ENCODE data around the gene C1QL1.
"Not testable (repeated sequence)": the region's sequence is repeated elsewhere in the genome, so short reads cannot be mapped to it uniquely, and the experiment has no call there.

Gene C1QL1

DNA sequence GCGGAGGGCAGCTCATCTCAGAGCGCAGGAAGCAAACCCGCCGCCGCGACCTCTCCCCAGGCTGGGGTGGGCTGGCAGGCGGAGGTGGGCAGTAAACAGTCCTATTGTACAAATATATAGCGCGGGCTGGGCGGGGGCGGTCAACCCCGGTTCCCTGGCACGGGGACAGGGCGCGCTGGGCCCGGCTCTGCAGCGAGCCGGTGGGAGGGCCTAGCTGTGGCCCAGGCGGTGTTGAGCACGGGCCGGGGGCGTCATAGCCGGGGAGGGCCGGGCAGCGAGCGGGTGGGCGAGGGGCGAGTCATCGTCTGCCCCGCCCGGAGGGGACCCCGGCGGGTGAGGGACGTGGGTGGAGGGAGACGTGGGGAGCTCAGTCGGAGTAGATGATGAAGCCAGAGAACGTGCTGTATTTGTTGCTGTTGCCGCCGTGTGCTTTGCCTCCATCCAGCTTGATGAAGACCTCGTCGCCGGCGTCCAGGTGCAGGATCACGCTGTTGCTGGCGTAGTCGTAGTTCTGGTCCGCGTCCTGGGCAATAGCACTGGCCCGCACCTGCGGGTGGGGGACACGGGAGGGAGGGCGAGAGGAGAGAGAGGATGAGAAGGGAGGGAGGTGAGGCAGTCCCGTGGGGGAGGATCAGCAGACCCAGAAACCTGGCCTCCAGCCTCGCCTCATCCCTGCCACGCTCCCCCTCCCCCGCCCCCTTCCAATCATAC is 8.1 kb downstream of the C1QL1 start:
- FAIRE-seq: no peak

GRCh38 chr17:44956998-44957981 is 10.8 kb downstream of the C1QL1 start:
- no peak for FAIRE-seq

DNA sequence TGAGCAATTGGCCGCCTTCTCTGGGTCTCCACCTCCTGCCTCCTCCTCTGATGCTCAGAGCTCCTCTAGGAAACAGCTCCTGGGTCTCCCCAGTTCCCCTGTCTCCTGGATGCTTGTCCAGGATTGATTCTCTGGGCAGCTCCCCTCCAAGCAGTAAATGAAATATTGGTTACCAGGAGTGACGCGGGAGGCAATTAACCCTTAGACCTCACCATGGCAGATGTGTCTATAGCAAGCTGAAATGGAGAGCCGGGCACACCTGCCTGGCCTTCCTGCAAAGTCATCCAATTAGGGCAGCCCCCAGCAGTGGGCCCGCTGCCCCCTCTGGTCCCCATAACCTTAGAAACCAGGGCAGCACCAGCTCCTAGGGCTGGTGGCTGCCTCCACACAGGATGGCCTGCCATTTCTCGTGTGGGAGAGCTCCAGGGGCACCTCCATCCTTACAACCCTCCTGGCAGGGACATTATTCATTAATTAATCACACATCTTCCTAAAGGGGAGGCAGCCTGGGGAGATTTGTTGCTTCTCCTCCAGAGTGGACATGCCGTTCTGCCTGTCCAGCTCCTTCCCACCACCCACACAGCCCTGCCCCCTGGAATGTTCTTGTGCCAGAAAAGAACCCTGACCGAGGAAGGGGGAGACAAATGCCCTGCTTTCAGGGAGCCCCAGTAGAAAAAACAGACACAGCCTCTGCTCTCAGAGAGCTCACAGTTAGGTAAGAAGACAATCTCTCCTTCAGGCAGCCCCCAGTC is 12.3 kb downstream of the C1QL1 start:
- no peak for FAIRE-seq

DNA sequence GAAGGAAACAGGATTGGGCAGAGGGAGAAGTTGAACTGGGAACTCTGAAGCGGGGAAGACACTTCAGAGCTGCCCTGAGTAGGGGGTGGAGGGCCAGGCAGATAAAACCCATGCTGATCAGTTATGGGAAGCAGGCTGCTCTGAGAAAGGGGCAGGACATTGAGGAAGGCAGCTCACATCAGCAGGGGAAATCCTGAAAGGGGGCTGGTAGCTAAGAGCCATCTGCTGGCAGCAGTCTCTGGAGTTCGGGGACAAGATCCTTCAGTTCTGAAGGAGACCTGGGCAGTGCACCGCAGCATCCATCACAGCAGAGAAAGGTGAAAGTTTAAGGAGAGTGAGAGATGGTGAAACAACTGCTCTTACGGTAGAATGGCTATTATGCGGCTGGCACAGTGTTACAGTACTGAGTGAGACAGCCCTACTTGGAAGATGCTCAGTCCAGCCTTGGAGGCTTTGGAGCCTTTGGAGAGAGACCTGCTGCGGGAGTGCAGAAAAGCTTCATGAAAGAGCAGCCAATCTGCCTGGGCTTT is 15.1 kb downstream of the C1QL1 start:
- FAIRE-seq: no peak

GRCh38 chr17:44948315-44948795 is 19.7 kb downstream of the C1QL1 start:
- FAIRE-seq: no peak

DNA sequence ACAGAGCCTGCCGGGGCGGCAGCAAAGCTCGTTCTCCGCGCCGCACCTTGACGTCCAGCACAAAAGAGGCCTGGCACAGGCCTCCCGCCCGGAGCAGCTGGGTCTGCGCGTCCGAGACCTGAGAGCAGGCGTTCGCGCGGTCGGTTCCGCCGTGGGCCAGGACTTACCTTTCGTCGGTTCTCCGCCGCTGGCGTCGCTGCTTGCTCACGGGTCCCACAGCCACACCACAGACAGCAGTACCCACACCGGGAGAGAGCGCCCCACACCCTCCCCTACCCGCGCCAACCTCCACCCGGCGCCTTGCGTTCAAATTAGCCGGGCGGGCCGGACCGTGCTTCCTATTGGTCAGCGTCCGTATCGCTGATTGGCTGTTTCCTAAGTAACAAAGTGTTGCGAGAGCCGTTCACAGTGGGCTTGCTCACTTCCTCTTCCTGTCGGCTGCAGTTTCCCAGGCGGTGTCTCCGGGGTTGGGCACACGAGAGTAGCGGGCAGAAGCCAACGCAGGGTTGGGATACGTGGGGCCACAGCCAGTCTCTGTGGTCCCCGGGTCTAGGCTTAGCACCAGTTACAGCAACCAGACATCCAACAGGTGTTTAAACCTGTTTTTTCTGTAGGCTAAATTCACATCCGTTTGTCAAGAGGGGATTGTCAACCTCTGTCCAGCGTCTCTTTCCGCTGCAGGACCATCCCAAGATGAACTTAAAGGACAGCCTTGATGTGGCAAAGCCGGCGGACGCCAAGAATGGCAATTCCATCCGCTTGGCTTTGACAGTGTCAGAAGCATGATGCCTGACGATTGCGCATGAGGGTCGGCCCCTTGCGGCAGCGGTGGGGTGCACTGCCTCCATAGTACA is 20.4 kb downstream of the C1QL1 start, which contains the start of gene KIF18B:
Gene KIF18B (minus strand): TSS at position 313 of the 854 bp plus-strand sequence. CDS start 11,429 bp downstream, outside the sequence.
- FAIRE-seq: no peak

DNA sequence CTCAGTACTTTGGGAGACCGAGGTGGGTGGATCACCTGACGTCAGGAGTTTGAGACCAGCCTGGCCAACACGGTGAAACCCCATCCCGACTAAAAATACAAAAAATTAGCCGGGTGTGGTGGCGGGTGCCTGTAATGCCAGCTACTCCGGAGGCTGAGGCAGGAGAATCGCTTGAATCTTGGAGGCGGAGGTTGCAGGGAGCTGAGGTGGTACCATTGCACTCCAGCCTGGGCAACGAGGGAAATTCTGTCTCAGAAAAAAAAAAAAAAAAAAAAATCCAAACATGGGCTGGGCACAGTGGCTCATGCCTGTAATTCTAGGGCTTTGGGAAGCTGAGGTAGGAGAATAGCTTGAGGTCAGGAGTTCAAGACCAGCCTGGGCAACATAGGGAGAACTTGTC is 22.5 kb downstream of the C1QL1 start:
- FAIRE-seq: not testable (repeated sequence)

- no peak for FAIRE-seq
Observed at GRCh38 chr17:44942456-44942855, 25.6 kb downstream of the C1QL1 start.

DNA sequence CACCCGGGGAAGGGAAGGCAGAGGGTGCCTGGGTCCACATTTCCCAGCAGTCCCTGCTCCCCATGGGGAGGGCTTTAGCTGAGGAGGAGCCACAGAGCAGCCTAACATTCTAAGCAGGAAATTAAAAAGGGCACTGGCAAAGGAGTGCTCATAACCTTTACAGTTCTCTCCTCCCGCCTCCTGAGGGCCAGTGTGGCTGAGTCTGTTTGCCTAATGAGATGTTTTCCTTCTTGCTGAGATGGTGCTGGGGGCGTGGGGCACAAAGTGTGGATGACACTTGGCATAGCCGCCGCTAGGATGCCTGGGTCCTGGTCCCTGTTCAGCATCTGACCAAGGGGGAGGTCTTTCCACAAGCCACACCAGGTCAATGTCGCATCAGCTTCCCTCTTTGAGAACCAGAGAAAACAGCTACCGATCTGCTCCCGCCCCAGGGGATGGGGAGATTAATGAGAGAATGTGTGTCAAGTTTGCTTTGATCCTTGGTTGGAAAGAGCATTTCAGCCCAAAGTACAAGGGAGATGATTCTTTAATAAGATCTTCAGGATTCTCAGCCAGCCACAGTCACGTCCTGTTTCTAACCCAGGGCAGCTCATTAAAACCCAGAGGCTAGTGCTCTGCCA is 26.3 kb downstream of the C1QL1 start:
- no peak for FAIRE-seq

DNA sequence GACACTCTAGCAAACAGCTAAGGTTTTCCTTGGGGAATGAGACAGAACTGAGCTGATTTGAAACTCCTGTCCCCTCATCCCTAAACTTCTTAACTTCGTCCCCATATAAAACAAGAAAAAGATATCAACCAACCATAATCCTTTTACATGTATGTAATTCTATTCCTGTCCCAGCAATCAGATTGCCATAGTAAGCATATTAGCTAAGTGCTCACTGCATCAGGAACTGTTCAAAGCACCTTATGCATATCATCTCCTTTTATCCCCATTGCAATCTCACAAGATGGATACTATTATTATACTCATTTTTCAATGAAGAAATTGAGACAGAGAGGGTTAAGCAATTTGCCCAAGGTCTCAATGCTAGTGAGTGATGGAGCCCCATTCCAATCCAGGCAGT is 27.3 kb downstream of the C1QL1 start:
- FAIRE-seq: no peak

DNA sequence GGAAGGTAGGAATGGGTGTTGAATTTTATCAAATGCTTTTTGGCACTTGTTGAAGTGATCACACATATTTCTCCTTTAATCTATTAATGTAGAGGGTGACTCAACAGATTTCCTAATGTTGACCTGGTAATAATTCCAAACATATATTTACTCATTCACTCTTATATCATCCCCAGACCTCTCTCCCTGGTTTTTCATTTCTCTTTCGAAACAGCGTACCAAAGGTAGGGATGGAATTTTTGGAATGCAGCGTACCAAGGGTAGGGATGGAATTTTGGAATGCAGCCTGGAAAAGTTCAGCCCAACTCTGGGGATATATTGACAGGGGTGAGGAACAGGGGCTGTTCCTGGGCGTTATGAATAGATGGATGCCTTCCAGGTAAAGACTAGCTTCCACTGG is 27.8 kb downstream of the C1QL1 start:
- no peak for FAIRE-seq

DNA sequence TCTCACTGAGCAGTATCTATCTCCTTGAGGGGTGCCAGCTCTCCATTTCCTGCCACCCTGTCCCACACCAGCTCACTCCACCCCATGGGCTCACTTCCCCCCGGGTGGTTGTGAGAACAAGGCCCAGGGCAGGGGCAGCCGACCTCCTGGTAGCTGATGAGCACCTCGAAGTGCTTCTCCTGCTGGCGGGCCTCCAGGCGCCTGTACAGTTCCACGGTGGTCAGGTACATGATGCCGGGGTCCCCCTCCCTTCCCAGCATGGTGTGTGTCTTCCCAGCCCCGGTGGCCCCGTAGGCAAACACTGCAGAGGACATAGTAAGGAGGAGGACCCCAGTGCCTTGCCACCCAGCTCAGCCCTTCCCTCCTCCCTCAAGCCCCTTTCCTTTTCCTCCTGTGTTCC is 33.0 kb downstream of the C1QL1 start:
- no peak for FAIRE-seq

DNA sequence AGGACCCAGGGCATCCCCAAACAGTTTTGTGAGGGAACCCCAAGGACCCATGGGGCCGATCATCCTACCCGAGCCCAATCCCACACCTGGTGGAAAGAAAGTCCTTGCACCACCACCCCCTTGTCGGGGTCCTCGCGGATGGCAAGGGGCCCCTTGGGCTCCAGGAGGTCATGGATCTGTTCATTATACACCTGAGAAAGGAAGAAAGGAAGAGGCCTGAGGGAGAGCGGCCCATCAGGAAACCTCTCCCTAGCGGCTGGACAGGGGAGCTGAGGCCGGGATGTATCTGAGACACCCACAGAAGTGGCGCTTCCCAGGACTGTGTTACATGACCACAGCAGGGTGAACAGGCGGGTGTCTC is 33.4 kb downstream of the C1QL1 start:
- no peak for FAIRE-seq

DNA sequence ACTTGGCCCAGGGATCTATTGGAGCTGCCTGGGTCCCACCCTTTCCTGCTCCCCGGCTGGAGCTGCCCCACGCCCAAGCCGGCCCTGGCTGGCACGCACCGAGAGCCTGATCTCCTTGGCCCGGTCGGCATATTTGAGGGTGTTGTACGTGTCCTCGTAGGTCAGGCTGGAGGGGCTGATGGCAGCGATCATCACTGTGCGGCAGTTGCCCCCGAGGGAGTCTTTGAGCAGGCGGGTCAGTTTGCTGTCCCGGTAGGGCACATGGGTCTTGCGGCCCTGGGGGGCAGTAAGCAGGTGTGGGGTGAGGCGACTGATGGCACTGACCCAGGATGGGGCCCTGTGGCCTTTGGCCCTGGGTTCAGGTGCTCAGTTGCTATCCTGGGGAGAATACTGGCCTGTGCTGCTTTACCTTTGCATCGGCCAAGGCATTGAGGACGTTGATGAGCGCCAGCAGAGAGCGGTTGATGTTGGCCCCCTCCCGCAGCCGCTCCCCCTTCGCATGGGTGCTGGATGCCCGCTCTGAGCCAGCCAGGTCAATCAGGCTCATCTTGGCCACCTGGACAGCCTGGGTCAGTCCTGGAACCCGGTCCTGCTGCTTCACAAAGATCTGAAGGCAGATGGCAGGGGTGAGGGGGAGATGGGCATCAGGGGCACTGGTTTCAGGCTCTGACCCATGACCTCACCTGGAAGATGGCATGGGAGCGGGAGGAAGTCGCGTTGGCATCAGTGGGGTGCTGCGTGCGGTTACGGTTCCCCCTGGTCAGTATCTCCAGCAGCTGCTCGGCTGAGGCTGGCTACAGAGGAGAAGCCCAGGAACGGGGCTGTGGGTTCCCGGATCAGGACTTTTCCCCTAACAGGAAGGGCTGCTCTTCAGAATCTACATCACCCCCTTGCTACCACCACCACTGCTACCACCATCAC is 34.0 kb downstream of the C1QL1 start:
- no peak for FAIRE-seq

- FAIRE-seq: no peak
Observed at GRCh38 chr17:44932787-44933097, 35.4 kb downstream of the C1QL1 start.

DNA sequence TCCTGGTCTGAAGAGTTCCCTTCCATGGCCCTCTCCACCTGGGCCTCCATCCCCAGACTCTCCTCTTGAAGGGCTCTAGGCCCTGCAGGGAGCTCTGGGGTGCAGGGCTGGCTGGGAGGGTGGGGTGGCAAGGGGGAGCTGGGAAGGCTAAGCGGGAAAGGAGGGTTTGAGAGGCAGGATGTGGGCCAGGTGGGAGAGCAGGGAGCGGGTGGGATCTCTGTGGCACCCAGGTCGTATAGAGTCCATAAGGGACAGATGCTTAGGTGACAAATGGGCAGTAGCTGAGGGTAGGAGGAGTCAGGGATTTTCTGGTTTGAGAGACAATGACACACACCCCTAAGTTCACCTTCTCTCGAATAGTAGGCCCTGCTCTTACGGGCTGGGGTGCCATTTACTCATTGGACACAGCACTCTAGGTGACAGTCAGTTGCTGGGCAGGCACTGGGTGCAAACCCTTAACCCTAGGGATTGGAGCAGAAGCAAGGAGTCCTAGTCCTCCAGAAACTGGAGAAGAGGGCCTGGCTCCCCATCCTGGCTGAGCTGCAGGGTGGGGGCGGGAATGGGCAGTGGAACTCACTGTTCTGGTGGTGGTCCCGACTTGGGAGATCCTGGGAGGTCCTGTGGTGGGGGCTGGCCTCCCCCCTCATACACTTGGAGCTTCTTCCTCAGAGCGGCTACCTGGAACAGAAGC is 35.9 kb downstream of the C1QL1 start:
- FAIRE-seq: no peak

GRCh38 chr17:44931376-44931775 is 36.7 kb downstream of the C1QL1 start:
- no peak for FAIRE-seq

- FAIRE-seq: no peak
Observed at GRCh38 chr17:44930667-44931066, 37.4 kb downstream of the C1QL1 start.

- no peak for FAIRE-seq
Observed at GRCh38 chr17:44928950-44929720, 39.0 kb downstream of the C1QL1 start.

All from endometrium (tissue), 2 donors.